ENCODE measurements around the gene MBD6. TPM values are rescaled to one million over a fixed set of nuclear protein-coding genes. Genes with fewer than 3 reads are reported as not detected.

MBD6 gene
- total and polyA plus RNA-seq, 2 of the 8 experiments (the other 6 are each of a cell fraction or from before 2014, with no cell fraction given), result 3.9 to 32.3 TPM

DNA sequence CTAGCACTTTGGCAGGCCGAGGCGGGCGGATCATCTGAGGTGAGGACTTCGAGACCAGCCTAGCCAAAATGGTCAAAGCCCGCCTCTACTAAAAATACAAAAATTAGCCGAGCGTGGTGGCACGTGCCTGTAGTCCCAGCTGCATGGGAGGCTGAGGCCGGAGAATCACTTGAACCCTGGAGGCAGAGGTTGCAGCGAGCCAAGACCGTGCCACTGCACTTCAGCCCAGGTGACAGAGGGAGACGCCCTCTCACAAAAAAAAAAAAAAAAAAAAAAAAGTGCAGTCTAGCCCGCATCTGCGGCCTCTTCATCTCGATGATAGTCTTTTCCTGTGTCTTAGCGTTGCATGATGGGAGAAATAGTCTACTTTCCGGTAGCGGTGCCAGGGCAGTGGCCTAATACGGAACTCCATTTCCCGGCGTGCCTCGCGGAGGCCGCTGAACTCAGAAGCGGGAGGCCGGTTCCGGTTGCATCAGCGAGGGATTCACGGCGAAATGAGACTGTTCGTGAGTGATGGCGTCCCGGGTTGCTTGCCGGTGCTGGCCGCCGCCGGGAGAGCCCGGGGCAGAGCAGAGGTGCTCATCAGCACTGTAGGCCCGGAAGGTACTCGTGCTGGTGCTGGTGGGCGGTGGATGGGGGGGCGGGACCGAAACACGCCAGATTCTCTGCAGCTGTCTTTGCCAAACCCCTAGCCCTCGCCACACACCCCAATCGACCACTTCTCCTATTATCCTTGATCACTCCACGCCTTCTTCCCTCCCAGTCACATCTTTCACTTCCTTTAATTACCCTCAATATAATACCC lies 34.8 kb upstream of the MBD6 start, which contains the start of gene MARS1 (continued):
- TF ChIP-seq RAD21 (IDR thresholded peaks at IDR 0.05 in 1 of 2, conservative IDR thresholded peaks at IDR 0.05 in 1 of 2; ENCODE audit: low read depth in 2 of 2, low read length in 2 of 2) (no peak; a peak in 1 of 4 replicates), SP2 (IDR thresholded peaks at IDR 0.05; ENCODE audit: low read length) (peak; percentile 87), CTBP2 (IDR thresholded peaks at IDR 0.05; ENCODE audit: borderline replicate concordance, insufficient read depth, insufficient read length, low read length) (no peak), HDAC2 (IDR thresholded peaks at IDR 0.05; ENCODE audit: borderline replicate concordance in 1 of 2, low read depth in 2 of 2, low read length in 2 of 2) (no peak), ASH2L (IDR thresholded peaks at IDR 0.05; ENCODE audit: low read length) (peak; percentile 83), RXRA (IDR thresholded peaks at IDR 0.05; ENCODE audit: insufficient read depth, low read depth, low read length) (no peak), TAF1 (IDR thresholded peaks at IDR 0.05; ENCODE audit: low read depth, low read length) (peak; percentile 93), CEBPB (IDR thresholded peaks at IDR 0.05; ENCODE audit: low read depth, low read length) (peak; percentile 96), EZH2 (IDR thresholded peaks at IDR 0.05; ENCODE audit: low read depth, low read length, severe bottlenecking) (no peak), SRF (IDR thresholded peaks at IDR 0.05; ENCODE audit: low read depth, low read length) (no peak), PHF8 (conservative IDR thresholded peaks at IDR 0.05; ENCODE audit: low read depth, low read length) (peak; percentile 92), YY1 (IDR thresholded peaks at IDR 0.05; ENCODE audit: low read depth, low read length) (peak; percentile 80; the same call in 1 of the 2 replicates), GABPA (IDR thresholded peaks at IDR 0.05; ENCODE audit: borderline replicate concordance, insufficient read depth, low read length) (peak; percentile 69; the same call in 1 of the 2 replicates), SAP30 (IDR thresholded peaks at IDR 0.05; ENCODE audit: insufficient read depth, insufficient replicate concordance, low read length) (no peak), TBP (IDR thresholded peaks at IDR 0.05; ENCODE audit: low read depth, low read length) (peak; percentile 87), SP1 (IDR thresholded peaks at IDR 0.05; ENCODE audit: low read depth, low read length) (peak; percentile 24; the same call in 1 of the 2 replicates), RFX5 (IDR thresholded peaks at IDR 0.05; ENCODE audit: borderline replicate concordance, low read depth, low read length) (no peak), JUND (IDR thresholded peaks at IDR 0.05; ENCODE audit: low read length) (peak; percentile 63; the same call in 1 of the 2 replicates), RBBP5 (IDR thresholded peaks at IDR 0.05; ENCODE audit: borderline replicate concordance, low read depth, low read length) (peak; percentile 52; the same call in 1 of the 2 replicates), SP4 (IDR thresholded peaks at IDR 0.05; ENCODE audit: low read length) (no peak)
- TF ChIP-seq, protein P1, sequence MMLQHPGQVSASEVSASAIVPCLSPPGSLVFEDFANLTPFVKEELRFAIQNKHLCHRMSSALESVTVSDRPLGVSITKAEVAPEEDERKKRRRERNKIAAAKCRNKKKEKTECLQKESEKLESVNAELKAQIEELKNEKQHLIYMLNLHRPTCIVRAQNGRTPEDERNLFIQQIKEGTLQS (IDR thresholded peaks at IDR 0.05; ENCODE audit: insufficient read depth, low read depth, low read length), result peak; percentile 86
- TF ChIP-seq, protein P2, sequence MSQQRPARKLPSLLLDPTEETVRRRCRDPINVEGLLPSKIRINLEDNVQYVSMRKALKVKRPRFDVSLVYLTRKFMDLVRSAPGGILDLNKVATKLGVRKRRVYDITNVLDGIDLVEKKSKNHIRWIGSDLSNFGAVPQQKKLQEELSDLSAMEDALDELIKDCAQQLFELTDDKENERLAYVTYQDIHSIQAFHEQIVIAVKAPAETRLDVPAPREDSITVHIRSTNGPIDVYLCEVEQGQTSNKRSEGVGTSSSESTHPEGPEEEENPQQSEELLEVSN (IDR thresholded peaks at IDR 0.05), result 0 out of 2 replicates have a peak, but pooled peaks have one; percentile 19

Data from H1 (cell line).